Liver (tissue), 9 donors: Measurements from ENCODE around the gene MICU1. TPM values are rescaled to one million over a fixed set of nuclear protein-coding genes. Genes with fewer than 3 reads are reported as not detected.

Experiments used
- DNase-seq: peaks from one replicate; pipeline ENCODE4 v3.0.0-alpha.2; 2017; ENCODE audit warnings: low spot score
- H3K27ac ChIP-seq, 2 donors: one replicate each; pipeline ENCODE4 v1.7.0; 2013; ENCODE audit warnings: inconsistent platforms in 2 of 2, low read length in 2 of 2, control low read depth in 1 of 2, low read depth in 1 of 2, mild to moderate bottlenecking in 1 of 2
- H3K27me3 ChIP-seq, 4 donors: one replicate each; pipeline versions ENCODE4 v1.6.1 to v1.7.0; 2013; ENCODE audit warnings: low read length in 3 of 4, inconsistent platforms in 1 of 4, mild to moderate bottlenecking in 1 of 4, moderate library complexity in 1 of 4; ENCODE audit not compliant: control insufficient read depth in 4 of 4, insufficient read depth in 4 of 4
- H3K36me3 ChIP-seq, 4 donors: one replicate each; pipeline versions ENCODE4 v1.6.1 to v1.7.0; 2013; ENCODE audit warnings: low read length in 3 of 4, mild to moderate bottlenecking in 3 of 4, low read depth in 1 of 4, moderate library complexity in 1 of 4; ENCODE audit not compliant: control insufficient read depth in 4 of 4, insufficient read depth in 3 of 4
- H3K4me1 ChIP-seq, 4 donors: one replicate each; pipeline versions ENCODE4 v1.6.1 to v1.7.0; 2013; ENCODE audit warnings: low read length in 3 of 4, mild to moderate bottlenecking in 3 of 4, moderate library complexity in 1 of 4; ENCODE audit not compliant: control insufficient read depth in 4 of 4, insufficient read depth in 4 of 4
- H3K4me3 ChIP-seq, 3 donors: one replicate each; pipeline versions ENCODE4 v1.6.1 to v1.7.0; 2013; ENCODE audit warnings: low read length in 3 of 3, control low read depth in 1 of 3, low read depth in 1 of 3, mild to moderate bottlenecking in 1 of 3
- H3K9ac ChIP-seq, 2 donors: one replicate each; pipeline ENCODE4 v1.7.0; 2013; ENCODE audit warnings: low read length in 2 of 2, mild to moderate bottlenecking in 2 of 2, moderate library complexity in 2 of 2, control low read depth in 1 of 2, low read depth in 1 of 2
- H3K9me3 ChIP-seq, 4 donors: one replicate each; pipeline versions ENCODE4 v1.6.1 to v1.7.0; 2013; ENCODE audit warnings: low read length in 3 of 4; ENCODE audit not compliant: control insufficient read depth in 4 of 4
- ATF3 ChIP-seq: IDR thresholded peaks from 2 replicates; pipeline ENCODE4 v1.6.1; 2016; ENCODE audit warnings: antibody characterized with exemption
- CTCF ChIP-seq: fragments of 150-350 bp; IDR thresholded peaks from 2 replicates; pipeline ENCODE4 v1.5.1; 2017; ENCODE audit warnings: improper control_type of control experiment, low read depth, low read length; ENCODE audit not compliant: missing input control
- EGR1 ChIP-seq, 2 donors: IDR thresholded peaks; 2 replicates each; pipeline ENCODE4 v1.6.1; 2016 to 2018; ENCODE audit warnings: antibody characterized with exemption in 2 of 2, low read depth in 2 of 2
- FOXA1 ChIP-seq: IDR thresholded peaks from 2 replicates; pipeline ENCODE4 v1.6.1; 2016; ENCODE audit warnings: antibody characterized with exemption
- FOXA2 ChIP-seq: IDR thresholded peaks from 2 replicates; pipeline ENCODE4 v1.6.1; 2016; ENCODE audit warnings: antibody characterized with exemption
- GABPA ChIP-seq, 2 donors: IDR thresholded peaks in 1 of 2; conservative IDR thresholded peaks in 1 of 2; 2 replicates each; pipeline ENCODE4 v1.6.1; 2016; ENCODE audit warnings: antibody characterized with exemption in 2 of 2, mild to moderate bottlenecking in 1 of 2, moderate library complexity in 1 of 2
- HNF4A ChIP-seq, 2 donors: conservative IDR thresholded peaks; 2 replicates each; pipeline ENCODE4 v1.6.1; 2016; ENCODE audit warnings: antibody characterized with exemption in 2 of 2, mild to moderate bottlenecking in 2 of 2
- HNF4G ChIP-seq: IDR thresholded peaks from 2 replicates; pipeline ENCODE4 v1.6.1; 2016; ENCODE audit warnings: antibody characterized with exemption
- JUND ChIP-seq, 2 donors: IDR thresholded peaks; 2 replicates each; pipeline ENCODE4 v1.6.1; 2016; ENCODE audit warnings: antibody characterized with exemption in 2 of 2
- MAX ChIP-seq: IDR thresholded peaks from 2 replicates; pipeline ENCODE4 v1.6.1; 2016; ENCODE audit warnings: antibody characterized with exemption
- NR2F2 ChIP-seq: IDR thresholded peaks from 2 replicates; pipeline ENCODE4 v1.6.1; 2016; ENCODE audit warnings: antibody characterized with exemption
- RAD21 ChIP-seq, 2 donors: IDR thresholded peaks; 2 replicates each; pipeline ENCODE4 v1.6.1; 2016; ENCODE audit warnings: antibody characterized with exemption in 2 of 2, mild to moderate bottlenecking in 2 of 2
- RXRA ChIP-seq, 2 donors: IDR thresholded peaks; 2 replicates each; pipeline ENCODE4 v1.6.1; 2017 to 2018; ENCODE audit warnings: antibody characterized with exemption in 2 of 2, mild to moderate bottlenecking in 1 of 2
- SP1 ChIP-seq: IDR thresholded peaks from 2 replicates; pipeline ENCODE4 v1.6.1; 2018; ENCODE audit warnings: antibody characterized with exemption, mild to moderate bottlenecking
- TAF1 ChIP-seq: conservative IDR thresholded peaks from 2 replicates; pipeline ENCODE4 v1.6.1; 2016; ENCODE audit warnings: antibody characterized with exemption, mild to moderate bottlenecking
- YY1 ChIP-seq: IDR thresholded peaks from 2 replicates; pipeline ENCODE4 v1.6.1; 2016; ENCODE audit warnings: antibody characterized with exemption, mild to moderate bottlenecking
- ZBTB33 ChIP-seq: IDR thresholded peaks from 2 replicates; pipeline ENCODE4 v1.6.1; 2016; ENCODE audit warnings: antibody characterized with exemption
- WGBS: extraction: QIAGEN DNeasy Blood & Tissue Kit; methylation state at CpG from one replicate; pipeline ENCODE4 v1.1.7; 2013; 5-methylcytosine and 5-hydroxymethylcytosine counted together
- polyA plus RNA-seq, 2 donors: library from polyadenylated mRNA; stranded (reverse) in 1 of 2; unstranded in 1 of 2; fragments of 200-250 nt in 1 of 2; fragments of >200 nt in 1 of 2; fragmentation: Nextera tagmentation in 1 of 2; extraction: Ambion mirVana in 1 of 2; gene quantifications; one replicate each; pipeline versions ENCODE4 v1.2.1 to v1.2.3, GENCODE V29; 2013 to 2015
- total RNA-seq, 2 donors: library from RNA; depleted of rRNA; stranded (reverse); fragments of >200 nt; gene quantifications; one replicate each; pipeline ENCODE4 v1.2.3, GENCODE V29; 2014
- donor health status: healthy.
- donor health status: healthy.
- donor health status: healthy.
- donor health status: healthy.
- donor health status: healthy.

Gene MICU1
- total and polyA plus RNA-seq, 4 donors, result 26.4 to 47.4 (median 32.1) TPM

GRCh38 chr10:72502581-72502980 is 123.3 kb downstream of the MICU1 start:
- Histone ChIP-seq H3K9ac (no peak overlapping the region), H3K36me3 (peaks cover 0 to 15% (median 3%) of the 10 kb centered on the region in 4 donors), H3K4me3 (no peak overlapping the region), H3K9me3 (no peaks in the 10 kb centered on the region), H3K27ac (peak overlapping the region; percentile 8 to 52), H3K4me1 (peaks cover 0 to 13% (median 9%) of the 10 kb centered on the region in 4 donors), H3K27me3 (no peaks in the 10 kb centered on the region)
- TF ChIP-seq EGR1 (IDR thresholded peaks at IDR 0.05; ENCODE audit: low read depth in 2 of 2) (no peak), CTCF (no peak), JUND (IDR thresholded peaks at IDR 0.05) (no peak), SP1 (no peak)
- DNase-seq, result no peak
- 87% methylated on average over 3 of the region's 3 CpGs for WGBS

- TF ChIP-seq CTCF (no peak), NR2F2 (no peak)
- Histone ChIP-seq H3K4me3 (no peak overlapping the region), H3K9ac (no peak overlapping the region), H3K36me3 (peaks cover 0 to 2% (median 0%) of the 10 kb centered on the region in 4 donors), H3K4me1 (peaks cover 0 to 13% (median 8%) of the 10 kb centered on the region in 4 donors), H3K27me3 (no peaks in the 10 kb centered on the region), H3K27ac (no peak overlapping the region), H3K9me3 (no peaks in the 10 kb centered on the region)
- WGBS, result 83% methylated on average over 1 of the region's 1 CpG
- DNase-seq, result no peak
Observed at GRCh38 chr10:72499701-72500100, 126.2 kb downstream of the MICU1 start.

GRCh38 chr10:72490951-72491350 is 134.9 kb downstream of the MICU1 start:
- Histone ChIP-seq H3K9me3 (no peaks in the 10 kb centered on the region), H3K36me3 (peaks cover 0 to 7% (median 3%) of the 10 kb centered on the region in 4 donors), H3K4me3 (no peak overlapping the region), H3K27ac (no peak overlapping the region), H3K4me1 (peaks cover 0 to 3% (median under 1%) of the 10 kb centered on the region in 4 donors), H3K9ac (no peak overlapping the region), H3K27me3 (no peaks in the 10 kb centered on the region)
- DNase-seq, result no peak
- 77% methylated on average over 4 of the region's 4 CpGs for WGBS
- TF ChIP-seq RAD21 (IDR thresholded peaks at IDR 0.05) (no peak), ZBTB33 (no peak), ATF3 (no peak), HNF4A (conservative IDR thresholded peaks at IDR 0.05) (no peak), NR2F2 (no peak), TAF1 (no peak), SP1 (no peak), GABPA (IDR thresholded peaks at IDR 0.05 in 1 of 2, conservative IDR thresholded peaks at IDR 0.05 in 1 of 2) (no peak), YY1 (no peak), MAX (no peak), CTCF (no peak), JUND (IDR thresholded peaks at IDR 0.05) (no peak), RXRA (IDR thresholded peaks at IDR 0.05) (no peak), FOXA2 (no peak), FOXA1 (no peak), EGR1 (IDR thresholded peaks at IDR 0.05; ENCODE audit: low read depth in 2 of 2) (no peak), HNF4G (no peak)
